GM12878 (cell line): Measurements from ENCODE around the gene TPI1. TPM values are rescaled to one million over a fixed set of nuclear protein-coding genes. Genes with fewer than 3 reads are reported as not detected.

Experiments
- ATAC-seq: fragments of 200-7000 bp; cut with Tn5 transposase; 3 replicates; pipeline ENCODE4 v1.9.1; 2020; ENCODE audit warnings: mild to moderate bottlenecking, moderate library complexity
- BruUV-seq: library from RNA; stranded (reverse); fragments of 400-500 nt; replicated peaks from 2 replicates; lab custom pipeline; 2021; lab: Mats Ljungman, UMichigan
- CTCF ChIA-PET: fragments of 300-600 bp; sonication (Branson Sonifier 250); formaldehyde crosslinking; extraction: SDS; loops from one replicate; lab custom pipeline; 2021; ENCODE audit warnings: inconsistent platforms; lab: Yijun Ruan, JAX
- POLR2A ChIA-PET: fragments of 350-600 bp; formaldehyde crosslinking; extraction: SDS; loops from one replicate; lab custom pipeline; 2021; ENCODE audit warnings: inconsistent platforms; lab: Charles Lee
- RAD21 ChIA-PET: fragments of 300-600 bp; sonication (Branson Sonifier 250); formaldehyde crosslinking; loops from one replicate; lab custom pipeline; 2023; ENCODE audit warnings: antibody characterized with exemption; ENCODE audit not compliant: unreplicated experiment; lab: Charles Lee
- SMC1A ChIA-PET: fragments of 300-600 bp; sonication (Branson Sonifier 250); formaldehyde crosslinking; loops from one replicate; lab custom pipeline; 2023; ENCODE audit not compliant: unreplicated experiment, uncharacterized antibody; lab: Charles Lee
- DNase-seq: peaks from one replicate; pipeline ENCODE4 v3.0.0-alpha.2; 2011; ENCODE audit warnings: low read depth, low spot score
- FAIRE-seq: peaks from 3 replicates; lab custom pipeline; 2011; peaks lifted over from hg19 to GRCh38; lab: Jason Lieb, UNC
- H2AFZ ChIP-seq: 2 replicates; pipeline ENCODE4 v1.6.0; 2011; ENCODE audit warnings: low read depth, low read length, control low read depth; ENCODE audit not compliant: control insufficient read depth
- H3K27ac ChIP-seq: 2 replicates; pipeline ENCODE4 v1.5.1; 2011; ENCODE audit warnings: control low read depth; ENCODE audit not compliant: control insufficient read depth, insufficient read depth
- H3K27me3 ChIP-seq, 2 experiments: replicated peaks in 1 of 2; 2 replicates each; pipeline versions ENCODE4 v1.6.0 to v1.6.1; 2011; ENCODE audit warnings: low read length in 1 of 2; ENCODE audit not compliant: control insufficient read depth in 2 of 2, insufficient read depth in 2 of 2
- H3K36me3 ChIP-seq, 2 experiments: 2 replicates each; pipeline ENCODE4 v1.5.1; 2011; ENCODE audit warnings: low read length in 1 of 2; ENCODE audit not compliant: control insufficient read depth in 2 of 2, insufficient read depth in 2 of 2
- H3K4me1 ChIP-seq: 2 replicates; pipeline ENCODE4 v1.6.1; 2011; ENCODE audit warnings: mild to moderate bottlenecking, low read length, moderate library complexity, mixed read lengths; ENCODE audit not compliant: control insufficient read depth, insufficient read depth
- H3K4me2 ChIP-seq: 2 replicates; pipeline ENCODE4 v1.6.0; 2011; ENCODE audit warnings: control low read depth; ENCODE audit not compliant: control insufficient read depth, insufficient read depth
- H3K4me3 ChIP-seq: fragments of 200-600 bp; sonication (generic); 2 replicates; pipeline ENCODE4 v1.5.1; 2016
- H3K79me2 ChIP-seq: 2 replicates; pipeline ENCODE4 v1.6.0; 2011; ENCODE audit warnings: low read length; ENCODE audit not compliant: control insufficient read depth, insufficient read depth
- H3K9ac ChIP-seq: 2 replicates; pipeline ENCODE4 v1.8.0; 2011; ENCODE audit warnings: low read length, control low read depth, mixed read lengths; ENCODE audit not compliant: control insufficient read depth, insufficient read depth
- H3K9me3 ChIP-seq: replicated peaks from 3 replicates; pipeline ENCODE4 v1.5.1; 2011; ENCODE audit warnings: mild to moderate bottlenecking, low read length; ENCODE audit not compliant: control insufficient read depth, insufficient read depth
- H4K20me1 ChIP-seq: 2 replicates; pipeline ENCODE4 v1.6.0; 2011; ENCODE audit not compliant: control insufficient read depth, insufficient read depth
- BHLHE40 ChIP-seq, 2 experiments: fragments of 450-650 bp in 1 of 2; IDR thresholded peaks; 2 replicates each; pipeline ENCODE4 v1.6.1; 2011 to 2017; ENCODE audit warnings: low read depth in 2 of 2, borderline replicate concordance in 1 of 2, improper control_type of control experiment in 1 of 2, low read length in 1 of 2, mild to moderate bottlenecking in 1 of 2
- CHD2 ChIP-seq: IDR thresholded peaks from 2 replicates; pipeline ENCODE4 v1.6.1; 2011; ENCODE audit warnings: low read depth, low read length, improper control_type of control experiment, borderline replicate concordance
- E4F1 ChIP-seq: fragments of 450-650 bp; IDR thresholded peaks from 2 replicates; pipeline ENCODE4 v1.6.1; 2018; ENCODE audit warnings: borderline replicate concordance, mild to moderate bottlenecking; ENCODE audit not compliant: partially characterized antibody
- GABPA ChIP-seq: IDR thresholded peaks from 2 replicates; pipeline ENCODE4 v1.6.1; 2014; ENCODE audit warnings: antibody characterized with exemption, low read depth, mild to moderate bottlenecking, inconsistent platforms
- HCFC1 ChIP-seq: fragments of 150-350 bp; IDR thresholded peaks from 2 replicates; pipeline ENCODE4 v1.6.1; 2014; ENCODE audit warnings: low read length
- IRF4 ChIP-seq: IDR thresholded peaks from 2 replicates; pipeline ENCODE4 v1.6.1; 2011; ENCODE audit warnings: low read depth, low read length
- NFXL1 ChIP-seq: fragments of 450-650 bp; IDR thresholded peaks from 2 replicates; pipeline ENCODE4 v1.6.1; 2017; ENCODE audit warnings: antibody characterized with exemption, mild to moderate bottlenecking, borderline replicate concordance
- NFYA ChIP-seq: IDR thresholded peaks from 2 replicates; pipeline ENCODE4 v1.6.1; 2011; ENCODE audit warnings: low read depth, mild to moderate bottlenecking, low read length, improper control_type of control experiment, borderline replicate concordance
- PKNOX1 ChIP-seq: fragments of 450-650 bp; IDR thresholded peaks from 2 replicates; pipeline ENCODE4 v1.6.1; 2016; ENCODE audit warnings: mild to moderate bottlenecking
- PML ChIP-seq: IDR thresholded peaks from 2 replicates; pipeline ENCODE4 v1.6.1; 2012; ENCODE audit warnings: low read length, inconsistent platforms
- RAD21 ChIP-seq: IDR thresholded peaks from 2 replicates; pipeline ENCODE4 v1.6.1; 2011; ENCODE audit warnings: mild to moderate bottlenecking, low read depth, low read length, moderate library complexity; ENCODE audit not compliant: insufficient read depth
- SIN3A ChIP-seq: IDR thresholded peaks from 2 replicates; pipeline ENCODE4 v1.6.1; 2012; ENCODE audit warnings: low read depth, low read length, improper control_type of control experiment
- ZNF24 ChIP-seq: fragments of 450-650 bp; IDR thresholded peaks from 2 replicates; pipeline ENCODE4 v1.6.1; 2017; ENCODE audit warnings: antibody characterized with exemption, mild to moderate bottlenecking
- ZNF687 ChIP-seq: fragments of 450-650 bp; IDR thresholded peaks from 2 replicates; pipeline ENCODE4 v1.6.1; 2017; ENCODE audit warnings: mild to moderate bottlenecking, moderate library complexity
- WGBS: methylation state at CpG from one replicate; pipeline ENCODE4 v1.1.6; 2016; ENCODE audit warnings: low lambda C conversion rate; ENCODE audit not compliant: insufficient replicate concordance, insufficient coverage; ENCODE audit errors: missing lambda C conversion rate; 5-methylcytosine and 5-hydroxymethylcytosine counted together
- in situ Hi-C: fragments of 300-500 bp; cut with MboI; formaldehyde crosslinking; loops from 9 replicates; pipeline ENCODE4 v1.14.3; 2018; ENCODE audit warnings: mixed read lengths
- intact Hi-C: fragments of 100-400 bp; cut with micrococcal nuclease; formaldehyde crosslinking; loops from one replicate; pipeline ENCODE4 v1.14.2; 2022; ENCODE audit not compliant: unreplicated experiment
- polyA plus RNA-seq, 11 experiments: library from polyadenylated mRNA; depleted of rRNA in 4 of 11; unstranded in 6 of 11; stranded (reverse) in 5 of 11; fragments of >200 nt; fragmentation: Nextera tagmentation in 4 of 11; fragmentation: Illumina TruSeq in 1 of 11; extraction: Ambion mirVana in 4 of 11; extraction: Trizol in 1 of 11; gene quantifications; 1 replicate in 1 of 11; 2 replicates in 10 of 11; pipeline versions ENCODE4 v1.2.1 to v1.2.3, GENCODE V29; 2011 to 2016; ENCODE audit warnings: inconsistent platforms in 2 of 11, missing spikeins in 2 of 11, low read depth in 1 of 11
- total RNA-seq, 4 experiments: library from RNA; depleted of rRNA in 3 of 4; stranded (reverse); fragments of >200 nt in 3 of 4; fragmentation: Illumina TruSeq in 1 of 4; extraction: Trizol in 1 of 4; gene quantifications; 2 replicates each; pipeline versions ENCODE4 v1.2.1 to v1.2.3, GENCODE V29; 2013 to 2021

TPI1 gene
- total and polyA plus RNA-seq, 10 of the 15 experiments (the other 5 are each of a cell fraction or from before 2014, with no cell fraction given), result 916 to 7,349 (median 1,677) TPM

GRCh38 chr12:6872073-6873048 is 5.0 kb downstream of the TPI1 start:
- ChIA-PET RAD21 (interaction anchor here (0.6 to 5.3 kb wide), 22 partner anchors 10 to 240 kb away, joined by 3 to 41 read pairs (median 4); partner anchors contain the start of genes C12orf57, CDCA3, LRRC23 and MLF2), SMC1A (interaction anchor here (0.7 to 4.5 kb wide), 12 partner anchors 9 to 119 kb away, joined by 3 to 41 read pairs (median 4); partner anchors contain the start of genes C12orf57, CDCA3, MLF2 and RNU7-1), POLR2A (interaction anchor here (0.6 to 5.0 kb wide), 23 partner anchors 9 to 183 kb away, joined by 3 to 52 read pairs (median 4); partner anchors contain the start of genes C12orf57, CDCA3, COPS7A and ENO2), CTCF (interaction anchor here (0.6 to 9.5 kb wide), 44 partner anchors 9 to 240 kb away, joined by 3 to 173 read pairs (median 5); partner anchors contain the start of genes C12orf57, C1R, C1RL and CDCA3)
- Histone ChIP-seq H3K27ac (peak overlapping the region; percentile 36), H3K4me3 (peak overlapping the region; percentile 82), H4K20me1 (peaks cover 16% of the 10 kb centered on the region), H3K79me2 (peaks cover 37% of the 10 kb centered on the region), H3K4me2 (peak overlapping the region; percentile 100), H2AFZ (no peak overlapping the region), H3K9me3 (no peaks in the 10 kb centered on the region), H3K9ac (peak overlapping the region; percentile 73), H3K4me1 (peaks cover 30% of the 10 kb centered on the region), H3K36me3 (peaks cover 20 to 31% of the 10 kb centered on the region in 2 experiments), H3K27me3 (no peaks in the 10 kb centered on the region)
- BruUV-seq, result TSS peak; percentile 64
- FAIRE-seq, result peak; percentile 49
- in situ Hi-C loops, result no loop called here
- peak; percentile 26 for DNase-seq
- ATAC-seq, result peak; percentile 71
- WGBS, result 3% methylated on average over 36 of the region's 40 CpGs
- intact Hi-C loops, result loop anchor here (1.0 kb wide), 1 partner anchor 19 kb away; no protein-coding TSS in a partner anchor
- TF ChIP-seq RAD21, result peak; percentile 51
- TF ChIP-seq ZNF24, result no peak
- TF ChIP-seq NFYA, result no peak
- TF ChIP-seq GABPA, result no peak
- no peak for TF ChIP-seq E4F1
- TF ChIP-seq PML, result peak; percentile 63
- TF ChIP-seq IRF4, result no peak
- no peak for TF ChIP-seq PKNOX1
- no peak for TF ChIP-seq ZNF687
- TF ChIP-seq SIN3A, result peak; percentile 82
- TF ChIP-seq HCFC1, result no peak
- TF ChIP-seq NFXL1, result no peak
- 0 out of 2 replicates have a peak, but pooled peaks have one; percentile 34 for TF ChIP-seq CHD2
- TF ChIP-seq BHLHE40 (IDR thresholded peaks at IDR 0.05; ENCODE audit: borderline replicate concordance in 1 of 2, low read depth in 2 of 2, low read length in 1 of 2), result peak; percentile 54 to 78; a peak in 3 of 4 replicates
